Type B pancreatic cell (in vitro differentiated cells): ENCODE results near the gene IGSF8. TPM values are rescaled to one million over a fixed set of nuclear protein-coding genes. Genes with fewer than 3 reads are reported as not detected.

Experiments used
- DNase-seq: peaks from one replicate; pipeline ENCODE4 v3.0.0; 2021; ENCODE audit warnings: mixed read lengths; ENCODE audit not compliant: unreplicated experiment; ENCODE audit errors: extremely low spot score
- H3K27ac Mint-ChIP-seq: 2 replicates; pipeline ENCODE4 v1.8.0; 2021; ENCODE audit warnings: mild to moderate bottlenecking, mixed read lengths
- H3K27me3 Mint-ChIP-seq: 2 replicates; pipeline ENCODE4 v1.8.0; 2021; ENCODE audit warnings: mixed read lengths
- H3K36me3 Mint-ChIP-seq: 2 replicates; pipeline ENCODE4 v1.8.0; 2021; ENCODE audit warnings: mixed read lengths
- H3K4me1 Mint-ChIP-seq: one replicate; pipeline ENCODE4 v1.8.0; 2021; ENCODE audit warnings: mixed read lengths; ENCODE audit not compliant: unreplicated experiment
- H3K4me3 Mint-ChIP-seq: 2 replicates; pipeline ENCODE4 v1.8.0; 2021; ENCODE audit warnings: mild to moderate bottlenecking, mixed read lengths
- H3K9me3 Mint-ChIP-seq: 2 replicates; pipeline ENCODE4 v1.8.0; 2021; ENCODE audit warnings: mixed read lengths
- total RNA-seq: library from RNA; stranded (reverse); gene quantifications from 2 replicates; pipeline ENCODE4 v1.2.1, GENCODE V29; 2021; ENCODE audit warnings: low replicate concordance
- TF ChIP-seq, protein P1 (sequence below): fragments of 200-600 bp; sonication (generic); conservative IDR thresholded peaks from 2 replicates; pipeline ENCODE4 v1.5.0; 2021; ENCODE audit warnings: antibody characterized with exemption, mild to moderate bottlenecking

Gene IGSF8
- total RNA-seq, 1 donor from 2014 or later: 27.7 TPM

DNA sequence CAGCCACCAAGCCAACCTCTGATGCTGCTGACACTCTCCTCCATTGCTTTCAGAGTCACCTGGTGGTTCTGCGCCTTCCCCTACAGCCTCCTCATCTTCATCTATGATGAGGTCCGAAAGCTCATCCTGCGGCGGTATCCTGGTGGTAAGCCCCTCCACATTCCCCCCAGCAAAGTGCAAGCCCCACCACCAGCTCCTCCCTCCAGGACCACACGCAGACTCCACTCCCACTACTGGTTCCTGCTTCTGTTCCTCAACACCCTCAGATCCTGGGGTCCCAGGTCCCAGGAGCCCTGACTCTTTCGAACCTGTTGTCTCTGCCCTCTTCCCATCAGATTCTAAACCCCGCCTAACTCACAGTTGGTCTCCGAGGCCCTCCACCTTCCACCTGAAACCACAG lies 41.4 kb upstream of the IGSF8 start:
- Mint-ChIP-seq H3K27me3 (no peaks in the 10 kb centered on the region), H3K27ac (peak overlapping the region; percentile 12), H3K36me3 (no peaks in the 10 kb centered on the region), H3K4me3 (no peak overlapping the region), H3K9me3 (no peaks in the 10 kb centered on the region), H3K4me1 (no peaks in the 10 kb centered on the region)
- DNase-seq: no peak
- TF ChIP-seq, protein P1, sequence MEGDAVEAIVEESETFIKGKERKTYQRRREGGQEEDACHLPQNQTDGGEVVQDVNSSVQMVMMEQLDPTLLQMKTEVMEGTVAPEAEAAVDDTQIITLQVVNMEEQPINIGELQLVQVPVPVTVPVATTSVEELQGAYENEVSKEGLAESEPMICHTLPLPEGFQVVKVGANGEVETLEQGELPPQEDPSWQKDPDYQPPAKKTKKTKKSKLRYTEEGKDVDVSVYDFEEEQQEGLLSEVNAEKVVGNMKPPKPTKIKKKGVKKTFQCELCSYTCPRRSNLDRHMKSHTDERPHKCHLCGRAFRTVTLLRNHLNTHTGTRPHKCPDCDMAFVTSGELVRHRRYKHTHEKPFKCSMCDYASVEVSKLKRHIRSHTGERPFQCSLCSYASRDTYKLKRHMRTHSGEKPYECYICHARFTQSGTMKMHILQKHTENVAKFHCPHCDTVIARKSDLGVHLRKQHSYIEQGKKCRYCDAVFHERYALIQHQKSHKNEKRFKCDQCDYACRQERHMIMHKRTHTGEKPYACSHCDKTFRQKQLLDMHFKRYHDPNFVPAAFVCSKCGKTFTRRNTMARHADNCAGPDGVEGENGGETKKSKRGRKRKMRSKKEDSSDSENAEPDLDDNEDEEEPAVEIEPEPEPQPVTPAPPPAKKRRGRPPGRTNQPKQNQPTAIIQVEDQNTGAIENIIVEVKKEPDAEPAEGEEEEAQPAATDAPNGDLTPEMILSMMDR: no peak

DNA sequence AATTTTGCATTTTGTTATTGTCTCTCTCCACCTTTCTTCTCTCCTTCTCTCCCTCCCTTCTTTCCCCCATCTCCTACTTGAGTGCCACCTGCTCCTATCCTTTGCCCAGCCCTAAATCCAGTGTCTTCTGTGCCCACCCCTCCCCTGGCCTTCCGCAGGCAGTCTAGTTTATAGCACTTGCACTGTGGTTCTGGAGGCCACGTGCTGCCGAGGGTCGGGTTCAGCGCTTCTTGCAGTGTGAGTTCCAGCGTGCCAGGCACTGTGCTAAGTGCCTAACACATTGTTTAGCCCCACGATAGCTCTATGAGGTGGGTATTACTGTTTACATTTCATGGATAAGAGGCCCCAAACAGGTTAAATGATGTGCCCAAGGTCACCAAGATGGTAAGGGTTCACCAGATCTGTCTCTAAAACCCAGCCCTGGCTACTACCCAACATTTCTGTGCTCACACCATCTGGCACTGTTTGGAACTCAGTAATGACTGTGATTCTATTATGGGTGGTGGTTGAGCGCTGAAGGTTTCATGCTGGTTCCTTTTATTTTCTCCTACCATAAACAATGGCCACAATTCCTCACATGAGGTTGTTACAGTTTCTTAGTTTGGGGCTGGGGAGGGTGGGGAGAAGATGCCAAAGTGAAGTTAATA lies 38.9 kb upstream of the IGSF8 start:
- H3K27ac Mint-ChIP-seq: no peak overlapping the region
- H3K36me3 Mint-ChIP-seq: no peaks in the 10 kb centered on the region
- no peaks in the 10 kb centered on the region for H3K9me3 Mint-ChIP-seq
- no peak overlapping the region for H3K4me3 Mint-ChIP-seq
- H3K4me1 Mint-ChIP-seq: no peaks in the 10 kb centered on the region
- peaks cover 4% of the 10 kb centered on the region for H3K27me3 Mint-ChIP-seq
- no peak for DNase-seq
- TF ChIP-seq, protein P1: no peak

DNA sequence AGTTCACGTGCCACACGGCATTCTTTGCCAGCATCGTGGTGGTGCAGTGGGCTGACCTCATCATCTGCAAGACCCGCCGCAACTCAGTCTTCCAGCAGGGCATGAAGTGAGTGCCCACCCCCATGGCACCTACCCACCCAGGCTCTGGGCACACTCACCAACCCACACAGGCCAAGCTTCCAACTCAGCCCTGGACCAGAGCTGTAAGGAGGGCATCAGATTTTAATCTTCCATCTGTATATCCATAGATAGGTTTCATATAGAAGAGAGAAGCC lies 38.4 kb upstream of the IGSF8 start:
- TF ChIP-seq, protein P1: no peak
- Mint-ChIP-seq H3K9me3 (no peaks in the 10 kb centered on the region), H3K36me3 (no peaks in the 10 kb centered on the region), H3K4me1 (no peaks in the 10 kb centered on the region), H3K27ac (no peak overlapping the region), H3K4me3 (no peak overlapping the region), H3K27me3 (peaks cover 9% of the 10 kb centered on the region)
- no peak for DNase-seq

DNA sequence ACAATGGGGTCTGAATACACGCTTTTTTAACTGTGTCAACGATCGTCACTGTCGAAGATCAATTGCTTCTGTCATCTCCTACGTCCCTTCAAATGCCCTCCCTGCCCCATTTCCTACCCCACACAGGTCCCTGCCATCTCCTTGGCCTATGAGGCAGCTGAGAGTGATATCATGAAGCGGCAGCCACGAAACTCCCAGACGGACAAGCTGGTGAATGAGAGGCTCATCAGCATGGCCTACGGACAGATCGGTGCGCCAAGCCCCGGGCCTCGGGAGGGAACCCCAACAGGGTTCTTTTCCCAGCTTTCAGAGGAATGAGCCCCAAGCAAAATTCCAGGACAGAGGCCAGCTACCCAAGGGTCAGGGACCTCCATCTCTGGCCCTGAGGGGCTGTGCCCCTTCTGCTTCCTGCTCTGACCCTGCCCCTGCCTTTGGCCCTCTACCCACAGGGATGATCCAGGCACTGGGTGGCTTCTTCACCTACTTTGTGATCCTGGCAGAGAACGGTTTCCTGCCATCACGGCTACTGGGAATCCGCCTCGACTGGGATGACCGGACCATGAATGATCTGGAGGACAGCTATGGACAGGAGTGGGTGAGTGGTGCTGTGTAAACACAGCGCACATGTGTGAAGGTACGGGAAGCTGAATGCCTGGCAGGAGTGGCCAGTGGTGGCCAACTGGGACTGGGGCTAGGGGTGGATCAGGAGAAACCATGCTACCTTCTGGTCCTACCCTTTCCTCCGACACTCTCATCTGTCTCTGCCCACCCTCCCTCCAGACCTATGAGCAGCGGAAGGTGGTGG lies 37.9 kb upstream of the IGSF8 start:
- Mint-ChIP-seq H3K4me3 (no peak overlapping the region), H3K27me3 (peaks cover 10% of the 10 kb centered on the region), H3K36me3 (no peaks in the 10 kb centered on the region), H3K4me1 (no peaks in the 10 kb centered on the region), H3K9me3 (no peaks in the 10 kb centered on the region), H3K27ac (no peak overlapping the region)
- TF ChIP-seq, protein P1: no peak
- DNase-seq: no peak

GRCh38 chr1:160134791-160135572 lies 36.6 kb upstream of the IGSF8 start:
- Mint-ChIP-seq H3K4me3 (no peak overlapping the region), H3K27me3 (peaks cover 12% of the 10 kb centered on the region), H3K4me1 (no peaks in the 10 kb centered on the region), H3K27ac (no peak overlapping the region), H3K9me3 (no peaks in the 10 kb centered on the region), H3K36me3 (no peaks in the 10 kb centered on the region)
- TF ChIP-seq, protein P1: no peak
- no peak for DNase-seq
